Upper lobe of right lung (tissue), 1 donor: ENCODE results near the gene GRM3. TPM values are rescaled to one million over a fixed set of nuclear protein-coding genes. Genes with fewer than 3 reads are reported as not detected.

Source experiments
- ATAC-seq: fragments of 200-7000 bp; cut with Tn5 transposase; one replicate; pipeline ENCODE4 v1.9.1; 2020; ENCODE audit warnings: mild to moderate bottlenecking, moderate library complexity
- DNase-seq: peaks from one replicate; pipeline ENCODE4 v3.0.0-alpha.2; 2020
- H3K27ac ChIP-seq: fragments of 200-600 bp; one replicate; pipeline ENCODE4 v1.8.0; 2022
- H3K27me3 ChIP-seq: fragments of 200-600 bp; one replicate; pipeline ENCODE4 v1.8.0; 2022; ENCODE audit warnings: mild to moderate bottlenecking
- H3K36me3 ChIP-seq: fragments of 200-600 bp; one replicate; pipeline ENCODE4 v1.8.0; 2022
- H3K4me1 ChIP-seq: fragments of 200-600 bp; one replicate; pipeline ENCODE4 v1.8.0; 2022
- H3K4me3 ChIP-seq: fragments of 200-600 bp; one replicate; pipeline ENCODE4 v1.8.0; 2022; ENCODE audit warnings: mild to moderate bottlenecking
- H3K9me3 ChIP-seq: fragments of 200-600 bp; one replicate; pipeline ENCODE4 v1.8.0; 2022
- CTCF ChIP-seq: fragments of 200-600 bp; IDR thresholded peaks from one replicate; pipeline ENCODE4 v1.8.0; 2022; ENCODE audit warnings: antibody characterized with exemption
- intact Hi-C: fragments of 100-400 bp; cut with DNase I; formaldehyde crosslinking; loops from one replicate; pipeline ENCODE4 v1.11.0; 2022
- total RNA-seq: library from RNA; stranded (reverse); fragmentation: NEBNext Ultra II Directional; extraction: Animal tissue kit (Norgen Biotek cat#: 25700); gene quantifications from one replicate; pipeline ENCODE4 v1.2.1, GENCODE V29; 2021
- donor health status: DM: no; HTN: yes; CAD: no; lungs with severe emphysema.

GRM3 gene
- total RNA-seq, 1 donor from 2014 or later, result not detected

GRCh38 chr7:86788948-86789347 lies 145.2 kb downstream of the GRM3 start:
- H3K4me1 ChIP-seq, result no peaks in the 10 kb centered on the region
- no peaks in the 10 kb centered on the region for H3K36me3 ChIP-seq
- TF ChIP-seq CTCF, result no peak
- no peaks in the 10 kb centered on the region for H3K27me3 ChIP-seq
- DNase-seq (no peak), ATAC-seq (no peak)
- no peaks in the 10 kb centered on the region for H3K9me3 ChIP-seq
- intact Hi-C loops, result no loop called here
- no peak overlapping the region for H3K4me3 ChIP-seq
- no peak overlapping the region for H3K27ac ChIP-seq

GRCh38 chr7:86790383-86790782 lies 146.7 kb downstream of the GRM3 start:
- Histone ChIP-seq H3K36me3 (no peaks in the 10 kb centered on the region), H3K27me3 (no peaks in the 10 kb centered on the region), H3K9me3 (no peaks in the 10 kb centered on the region), H3K4me1 (no peaks in the 10 kb centered on the region), H3K4me3 (no peak overlapping the region), H3K27ac (no peak overlapping the region)
- ATAC-seq (no peak), DNase-seq (no peak)
- intact Hi-C loops, result no loop called here
- TF ChIP-seq CTCF, result no peak

- H3K4me3 ChIP-seq, result no peak overlapping the region
These were observed 148.6 kb downstream of the GRM3 start for GRCh38 chr7:86792260-86792659.

GRCh38 chr7:86793136-86793535 lies 149.4 kb downstream of the GRM3 start:
- Histone ChIP-seq H3K36me3 (no peaks in the 10 kb centered on the region), H3K27ac (no peak overlapping the region), H3K9me3 (no peaks in the 10 kb centered on the region), H3K4me3 (no peak overlapping the region), H3K4me1 (no peaks in the 10 kb centered on the region), H3K27me3 (no peaks in the 10 kb centered on the region)
- no peak for ATAC-seq
- DNase-seq, result no peak
- intact Hi-C loops, result no loop called here
- no peak for TF ChIP-seq CTCF

More at GRCh38 chr7:86792260-86792659, 148.6 kb downstream of the GRM3 start:
- Histone ChIP-seq H3K27ac (no peak overlapping the region), H3K36me3 (no peaks in the 10 kb centered on the region), H3K9me3 (no peaks in the 10 kb centered on the region), H3K4me1 (no peaks in the 10 kb centered on the region), H3K27me3 (no peaks in the 10 kb centered on the region)
- DNase-seq (no peak), ATAC-seq (no peak)
- intact Hi-C loops, result no loop called here
- no peak for TF ChIP-seq CTCF

- no peak for ATAC-seq
These were observed 171.1 kb downstream of the GRM3 start for GRCh38 chr7:86814661-86815379.

More at GRCh38 chr7:86814661-86815379, 171.1 kb downstream of the GRM3 start:
- intact Hi-C loops, result no loop called here
- H3K4me1 ChIP-seq, result no peaks in the 10 kb centered on the region
- no peaks in the 10 kb centered on the region for H3K9me3 ChIP-seq
- no peaks in the 10 kb centered on the region for H3K36me3 ChIP-seq
- no peak for DNase-seq
- H3K27me3 ChIP-seq, result no peaks in the 10 kb centered on the region
- peak; percentile 25 for TF ChIP-seq CTCF
- no peak overlapping the region for H3K27ac ChIP-seq
- H3K4me3 ChIP-seq, result no peak overlapping the region
